B cell (primary cell): ENCODE data around the gene SPEG. TPM values are rescaled to one million over a fixed set of nuclear protein-coding genes. Genes with fewer than 3 reads are reported as not detected.

ENCODE experiments used
- ATAC-seq: fragments of 200-7000 bp; cut with Tn5 transposase; one replicate; pipeline ENCODE4 v1.10.0; 2021; ENCODE audit warnings: low read depth, mild to moderate bottlenecking, moderate number of reproducible peaks, moderate library complexity
- CTCF ChIA-PET: fragments of 350-600 bp; sonication (Branson Sonifier 250); formaldehyde crosslinking; loops from one replicate; lab custom pipeline; 2021; ENCODE audit warnings: antibody characterized with exemption, inconsistent platforms; lab: Charles Lee
- POLR2A ChIA-PET: fragments of 350-600 bp; sonication (Branson Sonifier 250); formaldehyde crosslinking; loops from one replicate; lab custom pipeline; 2021; ENCODE audit warnings: antibody characterized with exemption; lab: Charles Lee
- DNase-seq: peaks from one replicate; pipeline ENCODE4 v3.0.0; 2013
- H2AFZ ChIP-seq: 2 replicates; pipeline ENCODE4 v1.6.1; 2012; ENCODE audit warnings: mild to moderate bottlenecking, low read depth, low read length; ENCODE audit not compliant: insufficient read depth, poor library complexity, severe bottlenecking
- H3K27ac ChIP-seq, 2 donors: 1 replicate in 1 of 2; 2 replicates in 1 of 2; pipeline ENCODE4 v1.5.1; 2012 to 2013; ENCODE audit warnings: low read length in 2 of 2, mild to moderate bottlenecking in 2 of 2, moderate library complexity in 1 of 2
- H3K27me3 ChIP-seq, 4 experiments: fragments of 200-600 bp in 1 of 4; sonication (generic) in 1 of 4; replicated peaks in 1 of 4; 1 replicate in 2 of 4; 2 replicates in 2 of 4; pipeline versions ENCODE4 v1.6.1 to v1.7.0; 2013 to 2016; ENCODE audit warnings: low read length in 3 of 4, mild to moderate bottlenecking in 2 of 4, mixed read lengths in 1 of 4, moderate library complexity in 1 of 4; ENCODE audit not compliant: insufficient read depth in 4 of 4, control insufficient read depth in 3 of 4; ENCODE audit errors: control extremely low read depth in 1 of 4
- H3K36me3 ChIP-seq, 2 experiments: replicated peaks in 1 of 2; 1 replicate in 1 of 2; 2 replicates in 1 of 2; pipeline versions ENCODE4 v1.6.1 to v1.7.1; 2013; ENCODE audit warnings: low read length in 1 of 2; ENCODE audit not compliant: insufficient read depth in 2 of 2, control insufficient read depth in 1 of 2; ENCODE audit errors: control extremely low read depth in 1 of 2, extremely low read depth in 1 of 2
- H3K4me1 ChIP-seq, 2 donors: fragments of 200-600 bp in 1 of 2; sonication (generic) in 1 of 2; 1 replicate in 1 of 2; 2 replicates in 1 of 2; pipeline versions ENCODE4 v1.5.1 to v1.6.1; 2013 to 2017; ENCODE audit warnings: low read length in 2 of 2; ENCODE audit not compliant: control insufficient read depth in 2 of 2, insufficient read depth in 2 of 2
- H3K4me2 ChIP-seq: replicated peaks from 2 replicates; pipeline ENCODE3; 2012; ENCODE audit warnings: mild to moderate bottlenecking, low read depth, low read length; ENCODE audit not compliant: poor library complexity, severe bottlenecking
- H3K4me3 ChIP-seq, 5 experiments: fragments of 200-600 bp in 1 of 5; sonication (generic) in 1 of 5; 1 replicate in 3 of 5; 2 replicates in 2 of 5; pipeline versions ENCODE4 v1.5.1 to v1.7.0; 2011 to 2016; ENCODE audit warnings: low read length in 4 of 5, mild to moderate bottlenecking in 4 of 5, low read depth in 2 of 5, control low read depth in 1 of 5, moderate library complexity in 1 of 5; ENCODE audit not compliant: insufficient read depth in 1 of 5; ENCODE audit errors: control extremely low read depth in 1 of 5, extremely low read depth in 1 of 5
- H3K79me2 ChIP-seq: fragments of 200-600 bp; sonication (generic); one replicate; pipeline ENCODE4 v1.6.0; 2016; ENCODE audit warnings: low read length; ENCODE audit not compliant: control insufficient read depth, insufficient read depth
- H3K9ac ChIP-seq: fragments of 200-600 bp; sonication (generic); 2 replicates; pipeline ENCODE4 v1.6.1; 2017; ENCODE audit warnings: mild to moderate bottlenecking, low read length, moderate library complexity
- H3K9me3 ChIP-seq, 3 donors: one replicate each; pipeline versions ENCODE4 v1.6.1 to v1.7.1; 2013; ENCODE audit warnings: low read length in 2 of 3; ENCODE audit not compliant: control insufficient read depth in 2 of 3, insufficient read depth in 1 of 3; ENCODE audit errors: control extremely low read depth in 1 of 3
- H4K20me1 ChIP-seq: 2 replicates; pipeline ENCODE4 v1.6.0; 2012; ENCODE audit warnings: mild to moderate bottlenecking, low read length; ENCODE audit not compliant: insufficient read depth, control insufficient read depth, poor library complexity, severe bottlenecking
- H3K27ac Mint-ChIP-seq: one replicate; pipeline ENCODE4 v1.8.0; 2021; ENCODE audit warnings: mixed read lengths
- H3K27me3 Mint-ChIP-seq: one replicate; pipeline ENCODE4 v1.8.0; 2021; ENCODE audit warnings: mixed read lengths
- H3K4me1 Mint-ChIP-seq: one replicate; pipeline ENCODE4 v1.8.0; 2021; ENCODE audit warnings: mixed read lengths
- H3K4me3 Mint-ChIP-seq: one replicate; pipeline ENCODE4 v1.8.0; 2021; ENCODE audit warnings: mixed read lengths
- H3K9me3 Mint-ChIP-seq: one replicate; pipeline ENCODE4 v1.8.0; 2022; ENCODE audit warnings: mixed read lengths; ENCODE audit not compliant: insufficient read depth
- CTCF ChIP-seq: fragments of 200-600 bp; IDR thresholded peaks from one replicate; pipeline ENCODE4 v1.8.0; 2022; ENCODE audit warnings: antibody characterized with exemption, mild to moderate bottlenecking
- EZH2 ChIP-seq: IDR thresholded peaks from 2 replicates; pipeline ENCODE4 v1.6.1; 2012; ENCODE audit warnings: borderline replicate concordance, low read depth, mild to moderate bottlenecking, moderate library complexity, low read length; ENCODE audit not compliant: insufficient read depth, poor library complexity, severe bottlenecking
- WGBS: methylation state at CpG from one replicate; pipeline ENCODE4 v1.1.5; 2013; ENCODE audit warnings: missing lambda C conversion rate; ENCODE audit not compliant: insufficient coverage; 5-methylcytosine and 5-hydroxymethylcytosine counted together
- intact Hi-C: fragments of 100-400 bp; cut with micrococcal nuclease; formaldehyde crosslinking; loops from one replicate; pipeline ENCODE4 v1.10.0; 2022
- polyA plus RNA-seq: library from polyadenylated mRNA; depleted of rRNA; stranded (reverse); fragments of >200 nt; gene quantifications from 2 replicates; pipeline ENCODE4 v1.2.3, GENCODE V29; 2012
- total RNA-seq, 2 donors: library from RNA; stranded (reverse); fragments of 120-200 nt in 1 of 2; gene quantifications; 1 replicate in 1 of 2; 2 replicates in 1 of 2; pipeline versions ENCODE4 v1.2.3 to v1.2.4, GENCODE V29; 2013 to 2022

SPEG gene
- total and polyA plus RNA-seq, 2 donors (not counting 1 experiment from before 2014, with no cell fraction given): 0.03 to 0.74 TPM

- Histone ChIP-seq H3K36me3 (no peaks in the 10 kb centered on the region), H3K27ac (no peak overlapping the region), H3K9ac (no peak overlapping the region), H2AFZ (no peak overlapping the region), H3K4me2 (no peak overlapping the region), H3K9me3 (peaks cover 0 to 34% (median 0%) of the 10 kb centered on the region in 3 donors), H3K27me3 (peaks cover 0 to 83% (median 19%) of the 10 kb centered on the region in 4 experiments), H4K20me1 (no peaks in the 10 kb centered on the region), H3K4me3 (no peak overlapping the region), H3K79me2 (no peaks in the 10 kb centered on the region), H3K4me1 (peaks cover 31% of the 10 kb centered on the region in 2 donors)
- Mint-ChIP-seq H3K9me3 (no peaks in the 10 kb centered on the region), H3K27me3 (peaks cover 52% of the 10 kb centered on the region), H3K27ac (no peak overlapping the region), H3K4me3 (peak overlapping the region; percentile 0), H3K4me1 (peaks cover 26% of the 10 kb centered on the region)
- intact Hi-C loops: no loop called here
- POLR2A ChIA-PET: no interaction called here
- no peak for ATAC-seq
- TF ChIP-seq EZH2 (no peak), CTCF (no peak)
- CTCF ChIA-PET: interaction anchor here (1.4 to 1.5 kb wide), 2 partner anchors 51 to 144 kb away, joined by 3 to 4 read pairs; partner anchors contain the start of gene STK11IP
- WGBS: 63% methylated on average over 4 of the region's 4 CpGs
- no peak for DNase-seq
These were observed 111.3 kb downstream of the SPEG start for GRCh38 chr2:219545943-219546352.

DNA sequence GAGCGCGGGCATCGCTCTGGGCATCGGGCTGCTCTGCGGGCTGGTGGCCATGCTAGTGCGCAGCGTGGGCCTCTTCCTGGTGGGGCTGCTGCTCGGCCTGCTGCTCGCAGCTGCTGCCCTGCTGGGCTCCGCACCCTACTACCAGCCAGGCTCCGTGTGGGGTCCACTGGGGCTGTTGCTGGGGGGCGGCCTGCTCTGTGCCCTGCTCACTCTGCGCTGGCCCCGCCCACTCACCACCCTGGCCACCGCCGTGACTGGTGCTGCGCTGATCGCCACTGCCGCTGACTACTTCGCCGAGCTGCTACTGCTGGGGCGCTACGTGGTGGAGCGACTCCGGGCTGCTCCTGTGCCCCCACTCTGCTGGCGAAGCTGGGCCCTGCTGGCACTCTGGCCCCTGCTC, 113.0 kb downstream of the SPEG start:
- no peak overlapping the region for H3K4me3 ChIP-seq
- intact Hi-C loops: no loop called here
- no peaks in the 10 kb centered on the region for H3K36me3 ChIP-seq
- H3K79me2 ChIP-seq: no peaks in the 10 kb centered on the region
- H3K4me2 ChIP-seq: no peak overlapping the region
- H3K9ac ChIP-seq: no peak overlapping the region
- H2AFZ ChIP-seq: no peak overlapping the region
- DNase-seq (no peak), ATAC-seq (no peak)
- H3K4me1 ChIP-seq: peaks cover 30% of the 10 kb centered on the region in 2 donors
- 96% methylated on average over 24 of the region's 26 CpGs for WGBS
- H4K20me1 ChIP-seq: no peaks in the 10 kb centered on the region
- ChIA-PET POLR2A (no interaction called here), CTCF (interaction anchor here (1.1 kb wide), 1 partner anchor 18 kb away, joined by 4 read pairs; no protein-coding TSS in a partner anchor)
- Mint-ChIP-seq H3K9me3 (no peaks in the 10 kb centered on the region), H3K27me3 (peaks cover 54% of the 10 kb centered on the region), H3K27ac (no peak overlapping the region), H3K4me3 (no peak overlapping the region), H3K4me1 (peaks cover 18% of the 10 kb centered on the region)
- peaks cover 0 to 84% (median 21%) of the 10 kb centered on the region in 4 experiments for H3K27me3 ChIP-seq
- TF ChIP-seq CTCF (no peak), EZH2 (no peak)
- no peak overlapping the region for H3K27ac ChIP-seq
- H3K9me3 ChIP-seq: peaks cover 0 to 37% (median 0%) of the 10 kb centered on the region in 3 donors

Other genes with a start within 250 kb of the SPEG start
- gene ZFAND2B, start 228.1 kb upstream of the SPEG start, total RNA-seq: 55.2 and 58.7 TPM in 2 replicates
- gene ZFAND2B, start 228.1 kb upstream of the SPEG start, polyA plus RNA-seq: 115 and 116 TPM in 2 replicates
- 10.5 and 12.3 TPM in 2 replicates for gene ABCB6, start 215.9 kb upstream of the SPEG start, total RNA-seq
- gene ABCB6, start 215.9 kb upstream of the SPEG start, polyA plus RNA-seq: 11.6 and 15.3 TPM in 2 replicates
- 59.4 and 65.5 TPM in 2 replicates for gene ATG9A, start 205.2 kb upstream of the SPEG start, total RNA-seq
- 41.8 and 42.7 TPM in 2 replicates for gene ATG9A, start 205.2 kb upstream of the SPEG start, polyA plus RNA-seq
- 181 and 199 TPM in 2 replicates for gene ANKZF1, start 205.0 kb upstream of the SPEG start, total RNA-seq
- gene ANKZF1, start 205.0 kb upstream of the SPEG start, polyA plus RNA-seq: 152 and 180 TPM in 2 replicates
- 3.9 and 4.1 TPM in 2 replicates for gene GLB1L, start 189.4 kb upstream of the SPEG start, total RNA-seq
- gene GLB1L, start 189.4 kb upstream of the SPEG start, polyA plus RNA-seq: 2.4 and 2.9 TPM in 2 replicates
- 29.0 and 29.3 TPM in 2 replicates for gene STK16, start 189.4 kb upstream of the SPEG start, total RNA-seq
- 46.9 and 60.1 TPM in 2 replicates for gene STK16, start 189.4 kb upstream of the SPEG start, polyA plus RNA-seq
- not detected in 2 replicates for gene TUBA4B, start 181.6 kb upstream of the SPEG start, total RNA-seq
- gene TUBA4B, start 181.6 kb upstream of the SPEG start, polyA plus RNA-seq: 0.12 TPM in 1 of 2 replicates, not detected in the other
- 196 and 213 TPM in 2 replicates for gene TUBA4A, start 180.9 kb upstream of the SPEG start, total RNA-seq
- gene TUBA4A, start 180.9 kb upstream of the SPEG start, polyA plus RNA-seq: 155 and 338 TPM in 2 replicates
- gene DNAJB2, start 155.5 kb upstream of the SPEG start, total RNA-seq: 169 and 184 TPM in 2 replicates
- gene DNAJB2, start 155.5 kb upstream of the SPEG start, polyA plus RNA-seq: 127 and 222 TPM in 2 replicates
- not detected in 2 replicates for gene PTPRN, start 125.4 kb upstream of the SPEG start, total RNA-seq
- 0.04 and 0.09 TPM in 2 replicates for gene PTPRN, start 125.4 kb upstream of the SPEG start, polyA plus RNA-seq
- gene RESP18, start 102.1 kb upstream of the SPEG start, total RNA-seq: not detected in 2 replicates
- not detected in 2 replicates for gene RESP18, start 102.1 kb upstream of the SPEG start, polyA plus RNA-seq
- gene DNPEP, start 46.9 kb upstream of the SPEG start, total RNA-seq: 91.1 and 91.7 TPM in 2 replicates
- 82.6 and 97.4 TPM in 2 replicates for gene DNPEP, start 46.9 kb upstream of the SPEG start, polyA plus RNA-seq
- not detected in 2 replicates for gene DES, start 16.5 kb upstream of the SPEG start, total RNA-seq
- not detected in 2 replicates for gene DES, start 16.5 kb upstream of the SPEG start, polyA plus RNA-seq
- 27.8 and 32.0 TPM in 2 replicates for gene GMPPA, start 64.0 kb downstream of the SPEG start, total RNA-seq
- gene GMPPA, start 64.0 kb downstream of the SPEG start, polyA plus RNA-seq: 67.9 and 68.8 TPM in 2 replicates
- not detected in 2 replicates for gene ASIC4, start 79.6 kb downstream of the SPEG start, total RNA-seq
- gene ASIC4, start 79.6 kb downstream of the SPEG start, polyA plus RNA-seq: 0.03 TPM in 1 of 2 replicates, not detected in the other
- gene CHPF, start 109.0 kb downstream of the SPEG start, total RNA-seq: 1.2 and 1.3 TPM in 2 replicates
- gene CHPF, start 109.0 kb downstream of the SPEG start, polyA plus RNA-seq: 5.2 and 8.7 TPM in 2 replicates
- gene TMEM198, start 109.2 kb downstream of the SPEG start, total RNA-seq: 0.39 TPM in 1 of 2 replicates, not detected in the other
- gene TMEM198, start 109.2 kb downstream of the SPEG start, polyA plus RNA-seq: 1.1 and 2.3 TPM in 2 replicates
- not detected in 2 replicates for gene OBSL1, start 136.7 kb downstream of the SPEG start, total RNA-seq
- 0.12 TPM in 1 of 2 replicates, not detected in the other for gene OBSL1, start 136.7 kb downstream of the SPEG start, polyA plus RNA-seq
- gene INHA, start 137.5 kb downstream of the SPEG start, total RNA-seq: not detected in 2 replicates
- not detected in 2 replicates for gene INHA, start 137.5 kb downstream of the SPEG start, polyA plus RNA-seq
- gene STK11IP, start 163.0 kb downstream of the SPEG start, total RNA-seq: 55.6 and 60.8 TPM in 2 replicates
- 46.8 and 60.3 TPM in 2 replicates for gene STK11IP, start 163.0 kb downstream of the SPEG start, polyA plus RNA-seq
- not detected in 2 replicates for gene SLC4A3, start 192.8 kb downstream of the SPEG start, total RNA-seq
- 0.04 and 0.16 TPM in 2 replicates for gene SLC4A3, start 192.8 kb downstream of the SPEG start, polyA plus RNA-seq